GM12878 (cell line): Measurements from ENCODE around the gene DND1. TPM values are rescaled to one million over a fixed set of nuclear protein-coding genes. Genes with fewer than 3 reads are reported as not detected.

Experiments
- BACH1 ChIP-seq: fragments of 450-650 bp; IDR thresholded peaks from 2 replicates; pipeline ENCODE4 v1.6.1; 2017; ENCODE audit warnings: mild to moderate bottlenecking, borderline replicate concordance
- BCL11A ChIP-seq: IDR thresholded peaks from 2 replicates; pipeline ENCODE4 v1.6.1; 2011; ENCODE audit warnings: low read depth, low read length
- CBFB ChIP-seq: IDR thresholded peaks from 2 replicates; pipeline ENCODE4 v1.6.1; 2016; ENCODE audit warnings: antibody characterized with exemption, low read depth
- CREB1 ChIP-seq: IDR thresholded peaks from 2 replicates; pipeline ENCODE4 v1.6.1; 2012; ENCODE audit warnings: low read depth, mild to moderate bottlenecking, inconsistent platforms
- E4F1 ChIP-seq: fragments of 450-650 bp; IDR thresholded peaks from 2 replicates; pipeline ENCODE4 v1.6.1; 2018; ENCODE audit warnings: borderline replicate concordance, mild to moderate bottlenecking; ENCODE audit not compliant: partially characterized antibody
- FOXK2 ChIP-seq: fragments of 450-650 bp; IDR thresholded peaks from 2 replicates; pipeline ENCODE4 v1.6.1; 2017; ENCODE audit warnings: mild to moderate bottlenecking, moderate library complexity
- GATAD2B ChIP-seq: fragments of 450-650 bp; conservative IDR thresholded peaks from 2 replicates; pipeline ENCODE4 v1.6.1; 2017; ENCODE audit warnings: low read depth, mild to moderate bottlenecking, moderate library complexity
- HCFC1 ChIP-seq: fragments of 150-350 bp; IDR thresholded peaks from 2 replicates; pipeline ENCODE4 v1.6.1; 2014; ENCODE audit warnings: low read length
- IKZF2 ChIP-seq, 2 experiments: fragments of 450-650 bp; IDR thresholded peaks; 2 replicates each; pipeline ENCODE4 v1.6.1; 2017; ENCODE audit warnings: mild to moderate bottlenecking in 2 of 2, moderate library complexity in 2 of 2
- MLLT1 ChIP-seq: fragments of 450-650 bp; IDR thresholded peaks from 2 replicates; pipeline ENCODE4 v1.6.1; 2016; ENCODE audit warnings: mild to moderate bottlenecking
- NR2F1 ChIP-seq: fragments of 450-650 bp; conservative IDR thresholded peaks from 2 replicates; pipeline ENCODE4 v1.6.1; 2017; ENCODE audit warnings: mild to moderate bottlenecking
- POLR2AphosphoS2 ChIP-seq: IDR thresholded peaks from 2 replicates; pipeline ENCODE4 v1.6.1; 2011; ENCODE audit warnings: low read depth, mild to moderate bottlenecking, low read length, improper control_type of control experiment, moderate library complexity
- RB1 ChIP-seq: fragments of 450-650 bp; formaldehyde crosslinking; IDR thresholded peaks from 2 replicates; pipeline ENCODE4 v1.6.1; 2017; ENCODE audit warnings: mild to moderate bottlenecking, borderline replicate concordance
- RUNX3 ChIP-seq: IDR thresholded peaks from 2 replicates; pipeline ENCODE4 v1.6.1; 2012; ENCODE audit warnings: low read length, inconsistent platforms
- SIN3A ChIP-seq: IDR thresholded peaks from 2 replicates; pipeline ENCODE4 v1.6.1; 2012; ENCODE audit warnings: low read depth, low read length, improper control_type of control experiment
- SMAD1 ChIP-seq: fragments of 450-650 bp; IDR thresholded peaks from 2 replicates; pipeline ENCODE4 v1.6.1; 2018; ENCODE audit warnings: mild to moderate bottlenecking, low read depth; ENCODE audit not compliant: partially characterized antibody
- SMAD5 ChIP-seq: IDR thresholded peaks from 2 replicates; pipeline ENCODE4 v1.6.1; 2016; ENCODE audit warnings: antibody characterized with exemption, low read depth
- ZBTB40 ChIP-seq: fragments of 450-650 bp; IDR thresholded peaks from 2 replicates; pipeline ENCODE4 v1.6.1; 2016; ENCODE audit warnings: mild to moderate bottlenecking, moderate library complexity, borderline replicate concordance
- ZNF207 ChIP-seq: fragments of 450-650 bp; IDR thresholded peaks from 2 replicates; pipeline ENCODE4 v1.6.1; 2014; ENCODE audit warnings: antibody characterized with exemption, mild to moderate bottlenecking, borderline replicate concordance
- ZNF384 ChIP-seq: IDR thresholded peaks from 2 replicates; pipeline ENCODE4 v1.6.1; 2012; ENCODE audit warnings: low read depth, mild to moderate bottlenecking, low read length, improper control_type of control experiment, borderline replicate concordance
- polyA plus RNA-seq, 11 experiments: library from polyadenylated mRNA; depleted of rRNA in 4 of 11; unstranded in 6 of 11; stranded (reverse) in 5 of 11; fragments of >200 nt; fragmentation: Nextera tagmentation in 4 of 11; fragmentation: Illumina TruSeq in 1 of 11; extraction: Ambion mirVana in 4 of 11; extraction: Trizol in 1 of 11; gene quantifications; 1 replicate in 1 of 11; 2 replicates in 10 of 11; pipeline versions ENCODE4 v1.2.1 to v1.2.3, GENCODE V29; 2011 to 2016; ENCODE audit warnings: inconsistent platforms in 2 of 11, missing spikeins in 2 of 11, low read depth in 1 of 11
- total RNA-seq, 4 experiments: library from RNA; depleted of rRNA in 3 of 4; stranded (reverse); fragments of >200 nt in 3 of 4; fragmentation: Illumina TruSeq in 1 of 4; extraction: Trizol in 1 of 4; gene quantifications; 2 replicates each; pipeline versions ENCODE4 v1.2.1 to v1.2.3, GENCODE V29; 2013 to 2021
- TF ChIP-seq, protein P1 (sequence below): IDR thresholded peaks from 2 replicates; pipeline ENCODE4 v1.6.1; 2011; ENCODE audit warnings: low read depth, mild to moderate bottlenecking, low read length, moderate library complexity, borderline replicate concordance; ENCODE audit errors: extremely low read depth

DND1 gene
- total and polyA plus RNA-seq, 10 of the 15 experiments (the other 5 are each of a cell fraction or from before 2014, with no cell fraction given) = 0.15 to 2.9 (median 0.73) TPM; not detected in 2

DNA sequence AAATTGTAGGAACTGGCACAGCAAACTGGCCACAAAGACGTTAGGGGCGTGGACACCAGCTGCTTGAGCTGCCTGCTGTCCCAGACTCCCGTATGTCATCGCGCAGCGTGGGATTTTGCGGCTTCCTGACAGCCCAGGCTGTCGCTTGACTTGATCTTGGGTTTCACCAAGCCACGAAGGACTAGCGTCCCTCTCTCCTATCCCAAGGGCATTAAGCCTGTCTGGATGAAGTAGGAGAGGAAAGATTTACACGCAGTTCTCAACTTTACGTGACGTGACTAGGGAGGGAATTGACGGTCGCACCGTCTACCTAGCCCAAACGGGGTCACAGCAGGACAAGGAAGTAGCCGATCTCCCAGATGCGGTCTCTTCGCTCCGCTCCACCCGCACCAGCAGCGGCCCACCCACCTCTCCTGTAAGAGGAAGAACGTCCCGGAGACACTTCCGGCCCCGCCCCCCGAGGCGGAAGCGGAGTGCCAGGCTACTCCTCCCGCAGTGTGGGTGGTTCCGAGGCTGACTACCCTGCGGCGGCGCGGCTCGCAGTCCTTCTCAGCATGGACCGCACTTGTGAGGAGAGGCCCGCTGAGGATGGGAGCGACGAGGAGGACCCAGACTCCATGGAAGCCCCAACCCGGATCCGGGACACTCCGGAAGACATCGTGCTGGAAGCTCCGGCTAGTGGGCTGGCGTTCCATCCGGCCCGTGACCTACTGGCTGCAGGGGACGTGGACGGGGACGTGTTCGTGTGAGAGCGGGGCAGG is 8.8 kb downstream of the DND1 start, which contains the start of gene WDR55 (continued):
- TF ChIP-seq HCFC1 (peak; percentile 29; the same call in 1 of the 2 replicates), GATAD2B (peak; percentile 79; the same call in 1 of the 2 replicates), RUNX3 (peak; percentile 52; the same call in 1 of the 2 replicates), NR2F1 (0 out of 2 replicates have a peak, but pooled peaks have one; percentile 42), SMAD5 (peak; percentile 77; the same call in 1 of the 2 replicates), BCL11A (no peak), CREB1 (peak; percentile 70), MLLT1 (peak; percentile 55; the same call in 1 of the 2 replicates), ZBTB40 (peak; percentile 93), ZNF207 (0 out of 2 replicates have a peak, but pooled peaks have one; percentile 58), POLR2AphosphoS2 (peak; percentile 98), BACH1 (no peak; the same call in 1 of the 2 replicates), SMAD1 (peak; percentile 69), CBFB (peak; percentile 79; the same call in 1 of the 2 replicates), FOXK2 (no peak), E4F1 (peak; percentile 70), SIN3A (peak; percentile 84; the same call in 1 of the 2 replicates), RB1 (no peak), ZNF384 (no peak), IKZF2 (IDR thresholded peaks at IDR 0.05) (peak; percentile 60 to 65; a peak in 3 of 4 replicates)
- TF ChIP-seq, protein P1, sequence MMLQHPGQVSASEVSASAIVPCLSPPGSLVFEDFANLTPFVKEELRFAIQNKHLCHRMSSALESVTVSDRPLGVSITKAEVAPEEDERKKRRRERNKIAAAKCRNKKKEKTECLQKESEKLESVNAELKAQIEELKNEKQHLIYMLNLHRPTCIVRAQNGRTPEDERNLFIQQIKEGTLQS = no peak
